CD4-positive, alpha-beta T cell treated with Interleukin-17A for 1 hour (primary cell): Measurements from ENCODE around the gene SHD.
A peak's percentile ranks its signal among the peaks of the same experiment; 100 is the strongest.
"Not testable (repeated sequence)": the region's sequence is repeated elsewhere in the genome, so short reads cannot be mapped to it uniquely, and the experiment has no call there.

Source experiments
- DNase-seq: peaks from one replicate; pipeline ENCODE4 v3.0.0-alpha.2; 2020

The SHD gene

GRCh38 chr19:4267101-4267900, 11.8 kb upstream of the SHD start:
- peak; percentile 55 for DNase-seq

GRCh38 chr19:4267901-4268815, 10.9 kb upstream of the SHD start:
- no peak for DNase-seq

DNA sequence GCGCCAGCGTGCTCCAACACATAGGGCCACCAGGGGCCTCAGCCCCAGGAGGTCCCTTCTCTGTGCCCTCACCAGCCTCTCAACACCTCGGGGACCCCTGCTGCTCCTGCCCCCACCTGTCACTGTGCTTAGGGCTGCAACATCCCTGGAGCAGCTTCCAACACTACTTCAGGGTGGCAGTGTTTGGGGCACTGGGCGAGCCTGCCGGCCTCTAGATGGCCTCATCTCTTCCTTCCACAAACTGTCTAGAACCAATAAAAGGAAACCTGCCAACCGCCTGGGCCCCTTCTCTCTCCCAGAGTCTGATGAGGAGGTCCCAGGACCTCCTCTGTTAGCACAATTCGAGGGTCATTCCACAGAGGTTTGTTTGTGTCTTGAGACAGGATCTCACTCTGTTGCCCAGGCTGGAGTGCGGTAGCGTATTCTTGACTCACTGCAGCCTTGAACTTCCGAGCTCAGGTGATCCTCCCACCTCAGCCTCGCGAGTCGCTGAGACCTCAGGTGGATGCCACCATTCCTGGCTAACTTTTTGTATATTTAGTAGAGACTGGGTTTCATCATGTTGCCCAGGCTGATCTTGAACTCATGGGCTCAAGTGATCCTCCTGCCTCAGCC, 10.1 kb upstream of the SHD start:
- no peak for DNase-seq

- DNase-seq = no peak
These were observed 6.2 kb upstream of the SHD start for GRCh38 chr19:4272894-4273293.

DNA sequence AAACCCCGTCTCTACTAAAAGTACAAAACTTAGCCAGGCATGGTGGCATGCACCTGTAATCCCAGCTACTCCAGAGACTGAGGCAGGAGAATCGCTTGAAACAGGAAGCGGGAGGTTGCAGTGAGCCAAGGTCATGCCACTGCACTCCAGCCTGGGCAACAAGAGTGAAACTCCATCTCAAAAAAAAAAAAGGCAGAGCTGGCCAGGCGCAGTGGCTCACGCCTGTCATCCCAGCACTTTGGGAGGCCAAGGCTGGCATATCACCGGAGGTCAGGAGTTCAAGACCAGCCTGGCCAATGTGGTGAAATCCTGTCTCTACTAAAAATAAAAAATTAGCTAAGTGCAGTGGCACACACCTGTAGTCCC, 4.8 kb upstream of the SHD start:
- not testable (repeated sequence) for DNase-seq

GRCh38 chr19:4277191-4277696, 1.8 kb upstream of the SHD start:
- DNase-seq = no peak

DNA sequence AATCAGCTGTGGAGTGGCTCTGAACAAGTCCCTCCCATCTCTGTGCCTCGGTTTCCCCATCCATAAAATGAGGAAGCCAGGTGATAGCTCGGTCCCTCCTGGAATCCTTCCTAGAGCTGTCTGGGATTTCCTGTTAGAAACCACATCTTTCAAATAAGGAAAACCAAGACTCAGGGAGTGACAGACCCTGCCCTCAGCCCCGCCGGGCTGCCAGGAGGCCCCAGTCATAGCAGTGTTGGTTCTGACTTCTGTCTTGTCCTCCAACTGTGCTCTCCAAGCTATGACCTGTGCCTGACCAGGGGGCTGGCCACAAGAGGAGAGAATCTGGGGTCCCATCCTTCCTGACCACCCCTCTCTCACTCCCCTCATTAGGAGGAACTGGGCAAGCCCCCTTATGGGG, 1.1 kb upstream of the SHD start:
- no peak for DNase-seq

DNA sequence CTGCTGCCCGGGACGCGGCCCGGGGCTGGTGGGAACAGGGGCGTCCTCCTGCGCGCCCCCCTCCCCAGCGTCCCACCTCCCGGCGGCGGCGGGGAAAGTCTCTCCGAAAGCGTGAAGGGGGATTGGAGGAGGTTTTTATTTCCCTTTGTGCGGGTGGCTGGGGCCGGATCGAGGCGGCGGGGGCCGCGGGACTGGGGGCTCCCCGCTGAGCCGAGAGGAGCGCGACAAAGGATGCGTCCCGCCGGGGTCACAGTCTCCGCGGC, 132 bp downstream of the SHD start:
- no peak for DNase-seq

- no peak for DNase-seq
These were observed 710 bp downstream of the SHD start for GRCh38 chr19:4279530-4280422.

DNA sequence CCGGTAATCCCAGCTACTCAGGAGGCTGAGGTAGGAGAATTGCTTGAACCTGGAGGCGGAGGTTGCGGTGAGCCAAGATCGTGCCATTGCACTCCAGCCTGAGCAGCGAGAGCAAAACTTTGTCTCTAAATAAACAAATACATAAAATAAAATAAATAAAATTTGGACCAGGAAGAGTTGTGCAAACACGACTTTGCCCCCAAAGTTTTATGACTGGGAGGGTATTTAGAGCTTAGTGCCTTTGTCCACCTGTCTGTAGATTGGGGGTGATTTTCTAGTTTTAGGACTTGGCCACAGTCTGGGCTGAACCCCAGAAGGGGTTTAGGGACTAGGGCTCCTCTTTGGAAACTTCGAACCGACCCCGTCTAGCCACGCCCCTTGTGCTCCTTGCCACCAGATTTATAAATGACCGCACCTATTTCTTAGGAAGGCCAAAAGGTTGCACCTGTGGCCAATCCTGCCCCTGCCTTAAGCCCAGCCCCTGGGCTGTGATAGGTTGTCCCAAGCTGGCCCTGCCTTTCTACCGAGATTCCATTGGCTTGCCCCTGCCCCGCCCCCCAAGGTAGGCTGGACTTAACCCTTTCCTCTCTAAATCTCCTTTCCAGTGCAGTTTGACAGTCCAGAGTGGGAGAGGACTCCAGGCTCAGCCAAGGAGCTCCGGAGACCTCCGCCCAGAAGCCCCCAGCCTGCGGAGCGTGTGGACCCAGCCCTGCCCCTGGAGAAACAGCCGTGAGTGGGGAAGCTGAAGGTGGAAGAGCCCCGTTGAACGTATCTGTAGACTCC, 5.3 kb downstream of the SHD start:
- no peak for DNase-seq

- DNase-seq = no peak
These were observed 5.9 kb downstream of the SHD start for GRCh38 chr19:4284974-4285373.

DNA sequence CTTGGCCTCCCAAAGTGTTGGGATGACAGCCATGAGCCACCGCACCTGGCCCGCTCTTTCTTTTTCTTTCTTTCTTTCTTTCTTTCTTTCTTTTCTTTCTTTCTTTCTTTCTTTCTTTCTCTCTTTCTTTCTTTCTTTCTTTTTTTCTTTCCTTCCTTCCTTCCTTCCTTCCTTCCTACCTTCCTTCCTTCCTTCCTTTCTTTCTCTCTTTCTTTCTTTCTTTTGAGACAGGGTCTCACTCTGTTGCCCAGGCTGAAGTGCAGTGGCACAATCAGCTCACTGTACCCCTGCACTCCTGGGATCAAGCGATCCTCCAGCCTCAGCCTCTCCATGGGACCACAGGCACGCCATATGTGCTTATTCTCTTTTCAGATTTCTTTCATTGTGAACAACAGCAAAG, 7.1 kb downstream of the SHD start:
- DNase-seq = not testable (repeated sequence)

GRCh38 chr19:4288091-4288777, 9.2 kb downstream of the SHD start:
- DNase-seq = no peak

DNA sequence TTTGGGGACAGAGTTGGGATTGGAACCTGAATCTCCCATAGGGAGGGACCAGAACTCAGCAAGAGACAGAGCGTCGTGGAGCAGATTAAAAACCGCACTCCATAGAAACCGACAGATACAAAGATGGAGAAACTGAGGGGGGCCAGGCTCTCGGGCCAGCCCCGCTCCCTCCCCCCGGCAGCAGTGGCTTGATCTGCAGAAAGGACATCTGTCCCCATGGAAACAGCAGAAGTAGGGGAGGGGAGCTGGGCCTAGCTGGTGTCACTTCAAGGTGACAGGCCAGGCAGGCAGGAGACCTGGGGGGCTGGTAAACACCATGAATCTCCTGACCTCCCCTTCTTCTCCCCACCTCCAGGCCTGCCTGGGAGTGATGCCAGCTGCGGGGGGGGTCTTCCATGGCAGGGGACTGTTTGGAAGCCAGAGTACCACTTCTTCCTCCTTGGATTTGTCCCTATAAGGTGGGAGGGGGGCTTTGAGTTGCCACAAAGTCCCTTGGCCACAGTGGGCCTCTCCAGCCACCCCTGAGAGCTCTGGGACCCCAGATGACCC, 12.2 kb downstream of the SHD start:
- no peak for DNase-seq

GRCh38 chr19:4292515-4292914, 13.4 kb downstream of the SHD start:
- no peak for DNase-seq

GRCh38 chr19:4294389-4294788, 15.3 kb downstream of the SHD start:
- no peak for DNase-seq

GRCh38 chr19:4295972-4296771, 17.1 kb downstream of the SHD start:
- DNase-seq = no peak

GRCh38 chr19:4297901-4298809, 19.1 kb downstream of the SHD start:
- no peak for DNase-seq
